Measurements from ENCODE around the gene CRYBG3. TPM values are rescaled to one million over a fixed set of nuclear protein-coding genes. Genes with fewer than 3 reads are reported as not detected.

CRYBG3 gene
- total RNA-seq: 4.9 TPM

DNA sequence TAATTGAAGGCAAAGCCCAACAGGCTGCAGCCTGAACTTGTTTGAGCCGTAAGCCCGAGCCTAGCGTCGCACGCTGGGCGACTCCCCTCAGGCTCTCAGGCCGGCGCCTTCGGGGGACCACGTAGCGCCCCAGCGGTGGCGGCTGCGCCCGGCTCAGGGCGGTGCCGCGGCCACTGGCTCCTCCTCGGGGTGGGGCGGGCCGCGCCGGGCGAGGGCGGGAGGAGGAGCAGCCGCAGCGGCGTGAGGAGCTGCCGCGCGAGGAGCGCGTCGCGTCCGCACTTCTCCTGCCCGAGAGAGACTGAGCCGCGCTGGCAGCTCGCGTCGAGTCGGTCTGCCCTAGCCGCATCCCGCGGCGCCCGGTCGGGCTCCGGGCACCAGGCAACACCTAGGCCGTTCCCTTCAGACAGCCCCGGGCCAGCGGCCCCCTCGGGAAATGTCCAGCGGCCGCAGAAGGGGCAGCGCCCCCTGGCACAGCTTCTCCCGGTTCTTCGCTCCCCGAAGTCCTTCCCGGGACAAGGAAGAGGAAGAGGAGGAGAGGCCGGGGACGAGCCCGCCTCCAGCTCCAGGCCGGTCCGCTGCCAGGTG, at the start of gene CRYBG3:
Gene CRYBG3, plus strand, starts transcription at position 238 of the 585 bp plus-strand sequence. Its CDS starts 196 bp downstream, at position 434.
- no peak for FAIRE-seq

DNA sequence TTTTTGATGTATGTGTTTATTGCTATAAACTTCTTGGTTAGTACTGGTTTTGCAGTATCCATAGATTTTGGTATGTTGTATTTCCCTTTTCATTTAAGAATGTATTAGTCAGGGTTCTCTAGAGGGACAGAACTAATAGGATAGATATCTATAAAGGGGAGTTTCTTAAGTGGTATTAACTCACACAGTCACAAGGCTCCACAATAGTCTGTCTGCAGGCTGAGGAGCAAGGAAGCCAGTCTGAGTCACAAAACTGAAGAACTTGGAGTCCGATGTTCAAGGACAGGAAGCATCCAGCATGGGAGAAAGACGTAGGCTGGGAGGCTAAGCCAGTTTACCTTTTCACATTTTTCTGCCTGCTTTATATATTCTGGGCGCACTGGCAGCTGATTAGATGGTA, 48.9 kb upstream of the CRYBG3 start:
- FAIRE-seq (no peak), DNase-seq (ENCODE audit: low spot score in 2 of 2) (no peak)

More for the DNA sequence above, at the start of gene CRYBG3:
- peak; percentile 83 to 88 for DNase-seq (ENCODE audit: low spot score in 2 of 2)

DNA sequence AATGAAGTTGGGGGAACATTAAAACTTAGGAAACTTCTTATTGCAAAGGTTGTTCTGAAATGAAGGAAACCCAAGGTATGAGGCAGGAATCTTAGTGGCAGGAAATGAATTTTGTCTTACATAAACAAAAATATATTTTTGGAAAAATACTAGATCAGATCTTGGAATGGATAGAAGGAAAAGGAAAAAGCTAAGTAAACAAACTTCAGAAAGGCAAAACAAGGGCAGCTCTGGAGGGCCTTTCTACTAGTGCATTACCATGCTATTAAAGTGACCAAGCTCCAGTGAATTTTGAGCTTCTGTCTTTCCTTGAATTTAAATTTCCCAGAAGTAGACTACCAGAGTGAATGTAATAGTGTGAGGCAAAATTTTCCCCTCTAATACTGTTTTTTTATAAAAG, 43.7 kb upstream of the CRYBG3 start:
- DNase-seq (ENCODE audit: low spot score in 2 of 2) (no peak), FAIRE-seq (no peak)

DNA sequence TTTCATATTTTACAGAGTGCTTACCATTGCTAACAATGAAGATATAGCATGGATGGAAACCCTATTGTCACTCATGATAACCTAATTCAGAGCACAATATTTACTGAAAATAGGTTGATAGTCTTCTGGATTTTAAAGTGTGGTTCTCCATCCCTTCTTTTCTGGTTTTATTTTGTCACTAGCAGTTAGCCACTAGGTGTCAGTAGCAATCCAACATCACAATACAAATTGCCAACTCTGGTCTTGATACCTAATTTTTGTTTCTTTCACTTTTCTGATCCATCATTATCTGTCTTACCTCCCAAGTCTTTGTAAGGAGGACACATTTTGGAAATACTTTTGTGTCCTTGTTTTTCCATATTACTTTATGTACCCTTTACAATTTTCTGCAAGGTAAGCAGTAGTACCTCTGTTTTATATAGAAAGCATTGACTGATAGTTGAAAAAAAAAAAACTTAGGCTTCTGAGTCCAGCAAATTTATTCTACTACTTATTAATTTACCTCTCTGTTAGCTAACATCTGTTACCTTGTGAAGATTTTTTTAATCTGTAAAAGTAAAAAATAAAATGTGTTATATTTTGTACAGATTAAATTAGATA, 28.3 kb upstream of the CRYBG3 start:
- peak; percentile 92 for FAIRE-seq
- DNase-seq (ENCODE audit: low spot score in 2 of 2): peak in 1 of 2 donors; percentile 16

DNA sequence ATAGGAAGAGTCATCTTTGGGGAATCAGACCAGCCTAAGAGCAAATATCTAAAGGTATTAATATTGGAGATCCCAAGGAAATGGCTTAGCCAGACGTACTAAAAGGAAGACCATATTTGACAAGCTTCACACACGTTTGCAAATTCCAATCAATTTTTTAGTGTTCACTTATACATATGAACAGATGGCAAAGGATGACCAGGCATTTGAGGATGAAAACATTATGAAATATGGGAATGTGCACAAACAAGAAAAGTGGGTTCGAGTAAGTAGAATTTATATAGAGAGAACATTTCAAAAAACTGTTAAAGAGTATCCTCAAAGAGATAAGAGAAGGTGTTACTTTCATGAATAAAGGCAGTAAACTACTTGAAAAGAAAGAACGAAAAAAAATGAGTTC, 25.9 kb upstream of the CRYBG3 start:
- FAIRE-seq (no peak), DNase-seq (ENCODE audit: low spot score in 2 of 2) (no peak)

DNA sequence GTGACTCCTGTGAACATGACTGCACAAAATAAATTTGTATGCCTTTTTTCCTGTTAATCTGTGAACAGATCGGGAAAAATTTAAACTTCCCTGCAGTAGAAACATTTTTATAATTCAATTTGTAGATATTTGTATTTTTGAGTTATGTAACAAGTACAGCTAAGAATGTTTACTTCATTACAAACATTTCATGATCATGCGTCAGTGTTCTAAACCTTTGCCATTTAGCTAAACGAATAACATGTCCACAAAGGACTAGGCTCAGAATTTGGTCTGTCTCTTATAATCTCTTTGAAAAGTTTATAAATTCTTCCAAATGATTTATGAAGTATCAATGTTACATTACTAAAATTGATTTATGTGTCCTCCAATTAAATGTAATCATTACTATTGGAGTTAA, 17.3 kb upstream of the CRYBG3 start:
- no peak for DNase-seq (ENCODE audit: low spot score in 2 of 2)
- FAIRE-seq: no peak

DNA sequence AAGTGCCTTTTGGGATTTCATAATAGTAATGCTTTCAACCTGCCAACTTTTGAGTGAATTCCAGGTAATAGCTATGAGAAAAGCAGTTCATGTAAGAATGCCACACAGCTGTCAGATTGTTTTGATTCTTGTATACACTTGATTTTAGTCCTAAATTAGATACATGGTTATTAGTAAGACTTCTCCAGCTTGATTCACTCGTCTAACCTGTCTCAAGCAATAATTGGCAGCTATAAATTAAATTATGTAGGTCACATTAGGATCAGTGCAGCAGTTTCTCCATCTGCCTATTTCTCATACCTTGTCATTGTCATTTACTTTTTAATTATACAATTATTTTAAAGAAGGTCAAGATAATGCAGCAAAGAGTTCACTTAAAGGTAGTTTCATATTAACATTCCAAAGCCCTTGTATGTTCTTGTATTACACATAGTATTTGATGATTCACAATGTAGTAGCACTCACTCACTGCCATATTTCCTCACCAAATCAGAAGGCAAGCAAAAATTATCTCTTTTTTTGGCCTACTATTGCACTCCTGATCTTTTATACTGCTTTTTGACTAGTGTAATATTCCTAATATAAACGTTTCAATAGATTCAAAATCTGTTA, 10.9 kb upstream of the CRYBG3 start:
- FAIRE-seq: no peak

GRCh38 chr3:97815149-97815917, 6.5 kb upstream of the CRYBG3 start:
- FAIRE-seq (no peak), DNase-seq (ENCODE audit: low spot score in 2 of 2) (no peak)

More for the DNA sequence above, 10.9 kb upstream of the CRYBG3 start:
- DNase-seq (ENCODE audit: low spot score in 2 of 2): no peak

DNA sequence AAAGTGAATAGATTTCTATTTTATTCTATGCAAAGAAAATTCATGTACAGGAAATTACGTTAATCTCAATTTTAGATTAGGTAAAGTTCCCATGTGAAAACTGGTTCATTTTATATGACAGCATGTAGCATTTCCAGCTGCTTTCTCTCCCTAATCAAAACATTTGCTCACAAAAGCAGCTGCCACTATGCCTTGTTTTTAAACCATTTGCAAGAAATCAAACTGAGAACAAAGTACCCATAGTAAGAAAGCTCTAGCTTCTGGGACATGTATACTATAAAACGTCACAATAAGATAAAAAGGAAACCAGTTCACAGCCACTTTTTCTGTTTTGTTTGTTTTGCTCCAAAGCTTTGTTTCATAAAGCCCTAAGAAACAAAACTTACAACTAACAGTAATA, 5.0 kb upstream of the CRYBG3 start:
- DNase-seq (ENCODE audit: low spot score in 2 of 2) (no peak), FAIRE-seq (no peak)

DNA sequence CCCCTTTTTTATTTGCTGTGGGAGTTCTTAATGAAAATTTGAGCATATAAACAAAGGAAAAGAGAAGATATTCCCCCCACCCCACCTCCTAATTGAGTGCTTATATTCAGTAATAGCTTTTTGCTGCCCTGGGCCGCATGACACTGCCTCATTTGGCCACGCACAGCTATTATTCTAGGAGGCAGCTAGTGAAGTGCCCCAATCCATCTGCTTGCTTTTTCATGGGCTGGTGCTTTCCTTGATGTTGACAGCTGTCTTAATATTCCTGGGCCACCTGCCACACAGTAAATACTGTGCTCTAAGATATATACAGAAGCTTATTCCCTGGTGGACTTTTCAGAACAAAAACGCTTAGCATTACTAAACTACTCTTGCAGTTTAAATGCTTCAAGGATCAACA, 3.8 kb upstream of the CRYBG3 start:
- DNase-seq (ENCODE audit: low spot score in 2 of 2): no peak
- no peak for FAIRE-seq

DNA sequence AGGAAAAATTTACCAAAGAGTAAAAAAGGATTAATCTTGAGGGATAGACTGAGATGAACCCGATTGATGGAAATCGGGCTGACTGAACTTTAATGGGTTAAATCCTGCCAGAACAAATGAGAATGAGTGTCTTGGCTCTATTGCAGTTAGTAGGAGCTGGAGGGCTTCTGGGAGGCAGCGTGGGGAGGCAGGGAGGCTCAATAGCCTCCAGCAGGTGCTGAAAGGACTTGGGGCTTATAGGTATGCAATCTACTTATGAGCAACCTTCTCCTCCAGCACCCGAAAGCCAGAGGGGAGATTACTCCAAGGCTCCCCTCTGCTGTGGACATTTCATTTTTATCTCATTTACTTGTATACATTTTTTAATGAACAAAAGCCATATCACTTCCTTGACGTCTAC, 1.0 kb upstream of the CRYBG3 start:
- no peak for FAIRE-seq
- no peak for DNase-seq (ENCODE audit: low spot score in 2 of 2)

GRCh38 chr3:97821287-97821773, 481 bp upstream of the CRYBG3 start:
- DNase-seq (ENCODE audit: low spot score in 2 of 2) (peak; percentile 10 to 19), FAIRE-seq (no peak)

DNA sequence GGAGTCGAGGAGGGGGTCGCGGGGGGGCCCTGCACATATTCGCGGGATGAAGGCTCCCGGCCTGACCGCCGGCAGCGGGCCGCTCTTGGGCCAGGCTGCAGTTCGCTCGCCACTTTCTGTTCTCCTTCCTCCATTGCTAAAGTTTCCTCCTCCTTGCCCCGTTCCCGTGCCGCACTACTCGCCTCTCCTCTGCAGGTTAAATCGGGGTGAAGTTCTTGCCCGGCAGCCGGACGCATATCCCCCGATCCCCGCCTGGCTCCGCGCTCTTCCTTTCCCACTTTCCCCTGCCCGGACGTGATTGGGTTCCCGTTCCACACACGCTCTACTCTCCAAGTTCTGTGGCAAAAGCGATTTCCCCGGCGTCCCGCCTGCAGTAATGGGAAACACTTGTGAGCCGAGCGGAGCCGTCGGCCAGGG, 556 bp downstream of the CRYBG3 start:
- FAIRE-seq: no peak
- DNase-seq (ENCODE audit: low spot score in 2 of 2): peak; percentile 23 to 50

- DNase-seq (ENCODE audit: low spot score in 2 of 2): peak in 1 of 2 donors; percentile 22
Observed at GRCh38 chr3:97823046-97824004, 1.5 kb downstream of the CRYBG3 start.

GRCh38 chr3:97825101-97825500, 3.3 kb downstream of the CRYBG3 start:
- no peak for DNase-seq (ENCODE audit: low spot score in 2 of 2)
- no peak for FAIRE-seq

More at GRCh38 chr3:97823046-97824004, 1.5 kb downstream of the CRYBG3 start:
- no peak for FAIRE-seq

GRCh38 chr3:97827741-97828471, 6.1 kb downstream of the CRYBG3 start:
- FAIRE-seq: no peak
- no peak for DNase-seq (ENCODE audit: low spot score in 2 of 2)

DNA sequence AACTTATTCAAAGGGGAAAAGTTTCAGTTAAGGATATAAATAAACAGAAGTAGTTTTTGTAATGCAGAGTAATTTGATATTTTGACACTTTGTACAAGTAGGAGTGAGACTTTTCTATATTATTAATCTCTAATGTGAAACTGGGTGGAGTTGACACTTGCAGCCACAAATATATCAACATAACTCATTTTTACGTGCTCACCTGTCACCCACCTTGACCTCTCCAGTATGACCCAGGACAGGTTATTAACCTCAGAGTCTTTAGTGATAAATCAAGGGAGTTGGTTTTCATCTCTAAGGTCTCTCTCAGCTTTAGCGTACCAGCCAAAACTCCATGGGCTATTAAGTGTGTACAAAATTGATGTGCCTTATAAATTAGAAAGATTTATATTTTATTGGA, 7.4 kb downstream of the CRYBG3 start:
- DNase-seq (ENCODE audit: low spot score in 2 of 2) (no peak), FAIRE-seq (no peak)

- FAIRE-seq: no peak
- DNase-seq (ENCODE audit: low spot score in 2 of 2): no peak
Observed at GRCh38 chr3:97830638-97831037, 8.8 kb downstream of the CRYBG3 start.

GRCh38 chr3:97831140-97831539, 9.3 kb downstream of the CRYBG3 start:
- DNase-seq (ENCODE audit: low spot score in 2 of 2) (no peak), FAIRE-seq (no peak)

Data from frontal cortex (tissue), 4 donors.